Gastrocnemius medialis (tissue), 4 donors: ENCODE measurements around the gene AUTS2. TPM values are rescaled to one million over a fixed set of nuclear protein-coding genes. Genes with fewer than 3 reads are reported as not detected.

ENCODE experiments used
- ATAC-seq, 2 donors: fragments of 150-250 bp; one replicate each; pipeline ENCODE4 v1.9.1; 2016
- DNase-seq, 2 donors: peaks; one replicate each; pipeline ENCODE4 v3.0.0-alpha.2; 2019
- H3K27ac ChIP-seq, 4 donors: fragments of 200-600 bp; sonication (generic); 1 replicate in 1 of 4; 2 replicates in 3 of 4; pipeline ENCODE4 v1.5.1; 2016 to 2018; ENCODE audit warnings: mild to moderate bottlenecking in 2 of 4, moderate library complexity in 1 of 4
- H3K27me3 ChIP-seq, 3 donors: fragments of 200-600 bp; sonication (generic) in 2 of 3; 1 replicate in 1 of 3; 2 replicates in 2 of 3; pipeline versions ENCODE4 v1.5.1 to v1.6.0; 2016 to 2019; ENCODE audit warnings: mild to moderate bottlenecking in 1 of 3, moderate library complexity in 1 of 3
- H3K36me3 ChIP-seq, 2 donors: fragments of 200-600 bp; sonication (generic) in 1 of 2; one replicate each; pipeline ENCODE4 v1.5.1; 2017 to 2018
- H3K4me1 ChIP-seq, 2 donors: fragments of 200-600 bp; sonication (generic) in 1 of 2; one replicate each; pipeline ENCODE4 v1.5.1; 2016 to 2017; ENCODE audit warnings: mild to moderate bottlenecking in 2 of 2
- H3K4me3 ChIP-seq, 4 donors: fragments of 200-600 bp; sonication (generic) in 3 of 4; 1 replicate in 1 of 4; 2 replicates in 3 of 4; pipeline ENCODE4 v1.5.1; 2016 to 2019; ENCODE audit warnings: mild to moderate bottlenecking in 2 of 4
- H3K9me3 ChIP-seq, 3 donors: fragments of 200-600 bp; sonication (generic) in 2 of 3; 1 replicate in 1 of 3; 2 replicates in 2 of 3; pipeline ENCODE4 v1.5.1; 2016 to 2019
- CTCF ChIP-seq, 5 experiments: fragments of 450-650 bp in 3 of 5; fragments of 200-600 bp in 2 of 5; sonication (generic) in 2 of 5; IDR thresholded peaks in 4 of 5; conservative IDR thresholded peaks in 1 of 5; 1 replicate in 4 of 5; 2 replicates in 1 of 5; pipeline ENCODE4 v1.5.1; 2016 to 2019; ENCODE audit warnings: antibody characterized with exemption in 5 of 5, mild to moderate bottlenecking in 3 of 5, moderate library complexity in 3 of 5
- POLR2A ChIP-seq, 2 donors: fragments of 450-650 bp; IDR thresholded peaks; one replicate each; pipeline ENCODE4 v1.6.1; 2017; ENCODE audit warnings: antibody characterized with exemption in 2 of 2, mild to moderate bottlenecking in 2 of 2, moderate library complexity in 2 of 2
- in situ Hi-C, 4 donors: fragments of 200-750 bp; cut with MboI; loops; one replicate each; pipeline versions ENCODE4 v1.15.0 to v1.8.0; 2017; ENCODE audit warnings: low sequenced_read_pairs in 4 of 4
- intact Hi-C: fragments of 100-400 bp; cut with DNase I; formaldehyde crosslinking; loops from one replicate; pipeline ENCODE4 v1.15.1; 2023; ENCODE audit warnings: low total_unique reads
- total RNA-seq, 4 donors: library from RNA; depleted of rRNA; stranded (reverse); fragments of >200 nt; gene quantifications; one replicate each; pipeline versions ENCODE4 v1.1.0 to v1.2.3, GENCODE V29; 2016

AUTS2 gene
- total RNA-seq, 4 donors from 2014 or later = 2.5 to 16.2 (median 8.5) TPM

- TF ChIP-seq POLR2A (IDR thresholded peaks at IDR 0.05) (no peak), CTCF (IDR thresholded peaks at IDR 0.05 in 4 of 5, conservative IDR thresholded peaks at IDR 0.05 in 1 of 5) (no peak)
- intact Hi-C loops = no loop called here
- Histone ChIP-seq H3K36me3 (no peaks in the 10 kb centered on the region), H3K27ac (no peak overlapping the region), H3K9me3 (no peaks in the 10 kb centered on the region), H3K4me3 (no peak overlapping the region), H3K4me1 (peaks cover 3 to 6% of the 10 kb centered on the region in 2 donors), H3K27me3 (no peaks in the 10 kb centered on the region)
- DNase-seq = no peak
- in situ Hi-C loops = no loop called here
- ATAC-seq = no peak
Measured at GRCh38 chr7:69754476-69754875, 156.2 kb downstream of the AUTS2 start.

GRCh38 chr7:69756235-69756634, 158.0 kb downstream of the AUTS2 start:
- ATAC-seq = no peak
- DNase-seq = no peak
- Histone ChIP-seq H3K9me3 (no peaks in the 10 kb centered on the region), H3K4me1 (peaks cover under 1 to 6% of the 10 kb centered on the region in 2 donors), H3K27ac (no peak overlapping the region), H3K36me3 (no peaks in the 10 kb centered on the region), H3K4me3 (no peak overlapping the region), H3K27me3 (no peaks in the 10 kb centered on the region)
- in situ Hi-C loops = no loop called here
- intact Hi-C loops = no loop called here
- TF ChIP-seq CTCF (IDR thresholded peaks at IDR 0.05 in 4 of 5, conservative IDR thresholded peaks at IDR 0.05 in 1 of 5) (no peak), POLR2A (IDR thresholded peaks at IDR 0.05) (no peak)

GRCh38 chr7:69757528-69757927, 159.3 kb downstream of the AUTS2 start:
- TF ChIP-seq POLR2A (IDR thresholded peaks at IDR 0.05) (no peak), CTCF (IDR thresholded peaks at IDR 0.05 in 4 of 5, conservative IDR thresholded peaks at IDR 0.05 in 1 of 5) (no peak)
- no peaks in the 10 kb centered on the region for H3K9me3 ChIP-seq
- no peaks in the 10 kb centered on the region for H3K36me3 ChIP-seq
- H3K4me3 ChIP-seq = no peak overlapping the region
- H3K27me3 ChIP-seq = no peaks in the 10 kb centered on the region
- ATAC-seq (no peak), DNase-seq (no peak)
- H3K27ac ChIP-seq = no peak overlapping the region
- intact Hi-C loops = no loop called here
- peaks cover 0 to 11% of the 10 kb centered on the region in 2 donors for H3K4me1 ChIP-seq
- in situ Hi-C loops = no loop called here

- TF ChIP-seq CTCF (IDR thresholded peaks at IDR 0.05 in 4 of 5, conservative IDR thresholded peaks at IDR 0.05 in 1 of 5) (no peak), POLR2A (IDR thresholded peaks at IDR 0.05) (no peak)
- in situ Hi-C loops (no loop called here), intact Hi-C loops (no loop called here)
- H3K27me3 ChIP-seq = no peaks in the 10 kb centered on the region
- H3K27ac ChIP-seq = no peak overlapping the region
- no peaks in the 10 kb centered on the region for H3K9me3 ChIP-seq
- DNase-seq = no peak
- H3K36me3 ChIP-seq = no peaks in the 10 kb centered on the region
- no peak for ATAC-seq
- H3K4me3 ChIP-seq = no peak overlapping the region
- H3K4me1 ChIP-seq = peaks cover 0 to 11% of the 10 kb centered on the region in 2 donors
Measured at GRCh38 chr7:69757981-69758430, 159.7 kb downstream of the AUTS2 start.

GRCh38 chr7:69759373-69759772, 161.1 kb downstream of the AUTS2 start:
- in situ Hi-C loops = no loop called here

More at GRCh38 chr7:69759373-69759772, 161.1 kb downstream of the AUTS2 start:
- no peak overlapping the region for H3K4me3 ChIP-seq
- no peaks in the 10 kb centered on the region for H3K36me3 ChIP-seq
- TF ChIP-seq POLR2A (IDR thresholded peaks at IDR 0.05) = no peak
- intact Hi-C loops = no loop called here
- no peak overlapping the region for H3K27ac ChIP-seq
- peaks cover 0 to 16% of the 10 kb centered on the region in 2 donors for H3K4me1 ChIP-seq
- H3K27me3 ChIP-seq = no peaks in the 10 kb centered on the region
- no peak for ATAC-seq
- DNase-seq = no peak
- H3K9me3 ChIP-seq = no peaks in the 10 kb centered on the region
